ENCODE results near the gene PTPRN2.
"Not testable (repeated sequence)": the region's sequence is repeated elsewhere in the genome, so short reads cannot be mapped to it uniquely, and the experiment has no call there.

The PTPRN2 gene

DNA sequence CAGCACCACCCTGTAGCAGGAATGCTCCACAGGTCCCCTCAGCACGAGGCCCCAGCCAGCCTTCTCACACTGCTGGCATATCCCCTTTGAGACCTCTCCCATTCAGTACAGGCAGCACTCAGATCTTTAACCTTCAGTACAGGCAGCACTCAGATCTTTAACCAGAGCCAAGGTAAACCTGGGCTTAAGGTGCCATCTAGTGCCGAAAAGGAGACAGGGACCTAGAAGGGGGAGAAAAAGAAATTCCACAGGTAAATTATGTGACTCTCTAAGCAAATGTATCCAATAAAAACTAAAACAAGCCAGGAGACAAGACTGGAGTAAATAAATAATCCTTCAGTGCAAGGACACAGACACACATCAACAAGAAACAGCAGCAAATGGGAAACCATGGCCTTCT lies 358.6 kb downstream of the PTPRN2 start:
- TF ChIP-seq, protein P1, sequence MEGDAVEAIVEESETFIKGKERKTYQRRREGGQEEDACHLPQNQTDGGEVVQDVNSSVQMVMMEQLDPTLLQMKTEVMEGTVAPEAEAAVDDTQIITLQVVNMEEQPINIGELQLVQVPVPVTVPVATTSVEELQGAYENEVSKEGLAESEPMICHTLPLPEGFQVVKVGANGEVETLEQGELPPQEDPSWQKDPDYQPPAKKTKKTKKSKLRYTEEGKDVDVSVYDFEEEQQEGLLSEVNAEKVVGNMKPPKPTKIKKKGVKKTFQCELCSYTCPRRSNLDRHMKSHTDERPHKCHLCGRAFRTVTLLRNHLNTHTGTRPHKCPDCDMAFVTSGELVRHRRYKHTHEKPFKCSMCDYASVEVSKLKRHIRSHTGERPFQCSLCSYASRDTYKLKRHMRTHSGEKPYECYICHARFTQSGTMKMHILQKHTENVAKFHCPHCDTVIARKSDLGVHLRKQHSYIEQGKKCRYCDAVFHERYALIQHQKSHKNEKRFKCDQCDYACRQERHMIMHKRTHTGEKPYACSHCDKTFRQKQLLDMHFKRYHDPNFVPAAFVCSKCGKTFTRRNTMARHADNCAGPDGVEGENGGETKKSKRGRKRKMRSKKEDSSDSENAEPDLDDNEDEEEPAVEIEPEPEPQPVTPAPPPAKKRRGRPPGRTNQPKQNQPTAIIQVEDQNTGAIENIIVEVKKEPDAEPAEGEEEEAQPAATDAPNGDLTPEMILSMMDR (IDR thresholded peaks at IDR 0.05; ENCODE audit: control insufficient read depth, extremely low read depth, insufficient read depth), result peak; percentile 33; the same call in 1 of the 2 replicates
- DNase-seq (ENCODE audit: low read depth), result no peak
- H3K4me3 ChIP-seq (ENCODE audit: low read depth, low read length), result no peak overlapping the region

DNA sequence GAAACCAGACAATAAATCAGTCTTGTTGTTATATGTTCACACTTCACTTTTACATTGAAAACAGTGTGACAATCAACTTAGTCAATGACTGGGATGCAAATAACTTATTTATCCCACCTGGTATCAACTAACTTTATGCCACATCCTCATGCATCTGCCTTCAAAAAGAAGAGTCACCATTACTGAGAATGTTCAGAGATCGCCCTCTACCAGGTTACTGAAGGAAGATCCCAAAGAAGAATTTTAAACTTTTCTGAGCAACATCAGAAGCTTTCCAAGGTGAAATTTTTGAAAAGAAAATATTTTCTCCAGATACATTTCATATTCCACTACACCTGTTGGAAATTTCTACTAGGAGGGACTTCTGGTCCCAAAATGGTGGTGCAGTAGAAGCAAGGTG lies 359.5 kb downstream of the PTPRN2 start:
- DNase-seq (ENCODE audit: low read depth), result no peak
- TF ChIP-seq, protein P1 (IDR thresholded peaks at IDR 0.05; ENCODE audit: control insufficient read depth, extremely low read depth, insufficient read depth), result 0 out of 2 replicates have a peak, but pooled peaks have one; percentile 8
- H3K4me3 ChIP-seq (ENCODE audit: low read depth, low read length), result no peak overlapping the region

DNA sequence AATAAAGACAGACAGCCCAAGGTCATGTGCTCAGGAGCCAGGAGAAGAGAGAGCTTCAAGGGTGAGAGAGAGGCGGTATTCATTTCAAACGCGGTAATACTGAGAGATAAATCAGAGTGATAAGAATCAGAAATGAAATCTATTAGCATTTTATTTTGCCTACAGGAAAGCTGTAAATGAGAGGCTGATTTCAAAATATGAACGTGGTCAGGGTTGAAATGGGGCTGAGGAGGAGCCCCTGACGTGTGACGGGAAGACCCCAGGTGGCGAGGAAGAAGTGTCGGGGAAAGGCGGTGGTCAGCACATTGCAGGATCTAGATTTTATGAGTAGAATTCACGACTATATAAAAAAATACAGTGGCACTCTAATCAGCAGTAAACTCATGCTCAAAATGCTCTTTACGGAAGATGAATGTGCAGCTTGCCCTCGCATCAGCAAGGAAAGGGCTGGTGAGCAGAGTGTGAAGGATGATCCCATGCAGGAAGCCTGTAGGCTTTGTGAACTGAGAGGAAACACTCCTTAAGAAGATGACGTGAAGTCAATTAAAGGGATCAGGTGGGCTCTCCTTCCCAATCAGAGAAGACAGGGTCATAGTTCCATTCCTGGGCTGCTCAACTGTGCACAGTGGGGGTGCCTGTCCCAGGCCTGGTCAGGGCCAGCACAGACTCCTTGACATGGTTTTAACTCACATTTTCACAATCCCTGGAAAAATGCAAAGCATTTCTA lies 360.2 kb downstream of the PTPRN2 start:
- DNase-seq (ENCODE audit: low read depth), result no peak
- no peak overlapping the region for H3K4me3 ChIP-seq (ENCODE audit: low read depth, low read length)
- TF ChIP-seq, protein P1 (IDR thresholded peaks at IDR 0.05; ENCODE audit: control insufficient read depth, extremely low read depth, insufficient read depth), result no peak

DNA sequence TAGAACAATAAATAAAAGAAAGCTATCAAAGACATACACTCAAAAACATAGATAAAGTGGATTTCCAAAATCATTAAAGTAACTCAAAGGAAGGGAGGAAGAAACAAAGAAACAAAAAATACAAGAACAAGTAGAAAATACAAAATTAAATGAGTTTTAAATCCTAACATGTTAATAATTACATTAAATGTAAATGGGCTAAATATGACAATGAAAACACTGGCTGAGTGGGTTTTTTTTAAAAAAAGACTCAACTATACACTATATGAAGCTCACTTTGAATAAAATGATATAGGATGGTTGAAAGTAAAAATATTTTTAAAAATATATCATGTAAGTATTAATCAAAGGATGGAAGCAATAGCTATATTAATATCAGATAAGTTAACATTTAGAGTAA lies 371.4 kb downstream of the PTPRN2 start:
- H3K4me3 ChIP-seq (ENCODE audit: low read depth, low read length), result no peak overlapping the region
- TF ChIP-seq, protein P1 (IDR thresholded peaks at IDR 0.05; ENCODE audit: control insufficient read depth, extremely low read depth, insufficient read depth), result no peak
- DNase-seq (ENCODE audit: low read depth), result no peak

DNA sequence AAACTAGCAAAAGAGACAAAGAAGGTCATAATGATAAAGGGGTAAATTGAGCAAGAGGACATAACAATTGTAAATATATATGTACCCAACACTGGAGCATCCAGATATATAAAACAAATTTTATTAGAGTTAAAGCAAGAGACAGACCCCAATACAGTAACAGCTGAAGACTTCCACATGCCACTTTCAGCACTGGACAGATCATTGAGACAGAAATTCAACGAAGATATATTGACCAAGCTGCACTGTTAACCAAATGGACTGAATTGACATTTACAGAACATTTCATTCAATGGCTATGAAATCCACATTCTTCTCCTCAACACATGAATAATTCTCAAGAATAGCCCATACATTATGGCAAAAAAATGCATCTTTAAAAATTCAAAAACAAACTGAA lies 378.2 kb downstream of the PTPRN2 start:
- no peak for DNase-seq (ENCODE audit: low read depth)
- TF ChIP-seq, protein P1 (IDR thresholded peaks at IDR 0.05; ENCODE audit: control insufficient read depth, extremely low read depth, insufficient read depth), result no peak
- no peak overlapping the region for H3K4me3 ChIP-seq (ENCODE audit: low read depth, low read length)

DNA sequence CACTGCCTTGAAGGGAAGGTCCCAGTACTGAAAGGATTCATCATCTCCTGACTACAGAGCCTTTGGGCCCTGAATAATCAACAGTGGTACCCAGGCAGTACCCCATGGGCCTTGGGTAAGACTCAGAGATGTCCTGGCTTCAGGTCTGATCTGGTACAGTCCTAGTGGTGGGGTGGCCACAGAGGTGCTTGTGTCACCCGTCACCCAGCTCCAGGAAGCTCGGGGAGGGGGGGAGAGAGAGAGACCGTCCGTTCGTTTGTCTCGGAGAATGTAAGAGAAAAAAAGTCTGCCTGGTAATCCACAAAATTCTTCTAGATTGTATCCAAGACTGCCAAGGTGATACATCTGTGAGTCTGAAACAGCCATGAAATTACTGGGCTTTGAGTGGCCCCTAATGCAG lies 381.3 kb downstream of the PTPRN2 start:
- H3K4me3 ChIP-seq (ENCODE audit: low read depth, low read length), result no peak overlapping the region
- DNase-seq (ENCODE audit: low read depth), result no peak
- TF ChIP-seq, protein P1 (IDR thresholded peaks at IDR 0.05; ENCODE audit: control insufficient read depth, extremely low read depth, insufficient read depth), result no peak

DNA sequence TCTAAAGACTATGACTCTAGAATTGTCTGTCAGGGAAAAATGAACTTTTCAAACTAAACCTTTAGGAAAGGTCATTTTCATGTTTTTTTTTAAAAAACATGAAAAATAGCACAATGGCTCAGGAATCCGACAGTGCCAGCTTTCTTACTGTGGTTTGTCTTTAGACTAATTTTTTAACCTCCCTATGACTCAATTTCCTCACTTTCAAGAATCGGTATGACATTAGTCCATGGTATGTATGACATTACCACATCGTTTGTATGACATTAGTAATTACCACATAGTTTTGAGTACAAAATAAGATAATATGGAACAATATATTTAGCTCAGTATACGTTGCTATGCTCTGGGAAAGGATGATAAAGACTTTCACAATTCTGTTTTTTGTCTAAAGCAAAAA lies 383.2 kb downstream of the PTPRN2 start:
- TF ChIP-seq, protein P1 (IDR thresholded peaks at IDR 0.05; ENCODE audit: control insufficient read depth, extremely low read depth, insufficient read depth), result no peak
- no peak overlapping the region for H3K4me3 ChIP-seq (ENCODE audit: low read depth, low read length)
- DNase-seq (ENCODE audit: low read depth), result no peak

DNA sequence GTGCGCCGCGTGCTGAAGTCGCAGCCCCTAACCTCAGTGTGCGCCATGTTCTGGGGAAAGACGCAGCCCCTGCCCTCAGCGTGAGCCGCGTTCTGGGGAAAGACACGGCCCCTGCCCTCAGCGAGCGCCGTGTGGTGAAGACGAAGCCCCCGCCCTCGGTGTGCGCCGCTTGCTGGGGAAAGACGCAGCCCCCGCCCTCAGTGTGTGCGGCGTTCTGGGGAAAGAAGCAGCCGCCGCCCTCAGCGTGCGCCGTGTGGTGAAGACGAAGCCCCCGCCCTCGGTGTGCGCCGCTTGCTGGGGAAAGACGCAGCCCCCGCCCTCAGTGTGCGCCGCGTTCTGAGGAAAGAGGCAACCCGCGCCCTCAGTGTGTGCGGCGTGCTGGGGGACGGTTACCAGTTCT lies 383.7 kb downstream of the PTPRN2 start:
- H3K4me3 ChIP-seq (ENCODE audit: low read depth, low read length), result not testable (repeated sequence)

More for the DNA sequence above, 383.7 kb downstream of the PTPRN2 start:
- DNase-seq (ENCODE audit: low read depth), result not testable (repeated sequence)

Measured in LNCaP clone FGC (cell line).